K562 (cell line): ENCODE results near the gene KIAA1958.

Source experiments
- EP300 ChIP-seq: IDR thresholded peaks from 2 replicates; pipeline ENCODE4 v1.6.1; 2012; ENCODE audit warnings: low read length, improper control_type of control experiment
- ETV6 ChIP-seq, 3 experiments: fragments of 150-350 bp in 1 of 3; sonication (generic) in 1 of 3; formaldehyde crosslinking in 1 of 3; IDR thresholded peaks; 2 replicates each; pipeline versions ENCODE4 v1.6.1 to v1.8.0; 2014 to 2022; ENCODE audit warnings: borderline replicate concordance in 2 of 3, low read depth in 2 of 3, antibody characterized with exemption in 1 of 3, low read length in 1 of 3, mild to moderate bottlenecking in 1 of 3, missing genetic modification reagents in 1 of 3
- EZH2 ChIP-seq: IDR thresholded peaks from 2 replicates; pipeline ENCODE4 v1.6.1; 2012; ENCODE audit warnings: low read depth, mild to moderate bottlenecking, inconsistent platforms, low read length, borderline replicate concordance
- MAZ ChIP-seq, 2 experiments: fragments of 450-650 bp in 1 of 2; sonication (generic) in 1 of 2; formaldehyde crosslinking; IDR thresholded peaks in 1 of 2; conservative IDR thresholded peaks in 1 of 2; 2 replicates each; pipeline versions ENCODE4 v1.4.0 to v1.5.0; 2020; ENCODE audit warnings: mild to moderate bottlenecking in 1 of 2, missing genetic modification reagents in 1 of 2
- POLR2AphosphoS5 ChIP-seq: IDR thresholded peaks from 2 replicates; pipeline ENCODE4 v1.6.1; 2011; ENCODE audit warnings: mild to moderate bottlenecking, low read depth, low read length, moderate library complexity; ENCODE audit not compliant: control insufficient read depth, insufficient read depth
- RFX5 ChIP-seq: IDR thresholded peaks from 2 replicates; pipeline ENCODE4 v1.6.1; 2011; ENCODE audit warnings: low read depth, mild to moderate bottlenecking, improper control_type of control experiment, low read length

DNA sequence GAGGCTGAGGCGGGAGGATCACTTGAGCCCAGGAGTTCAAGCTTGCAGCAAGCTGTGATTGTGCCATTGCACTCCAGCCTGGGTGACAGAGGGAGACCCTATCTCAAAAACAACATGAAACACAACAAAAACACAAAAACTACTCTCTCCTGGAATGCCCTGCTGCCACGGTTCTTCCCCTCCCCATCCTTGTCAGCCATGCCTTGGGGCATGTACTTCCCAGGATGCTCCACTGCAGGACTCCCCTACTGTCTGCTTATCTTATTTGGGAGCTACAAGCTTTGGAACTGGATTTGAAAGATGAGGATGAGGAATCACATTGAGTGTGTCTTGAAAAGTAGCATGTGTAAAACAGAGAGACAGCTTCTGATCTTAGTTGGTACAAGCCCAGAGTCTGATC, 40.1 kb upstream of the KIAA1958 start:
- no peak for TF ChIP-seq RFX5
- no peak for TF ChIP-seq EP300
- TF ChIP-seq POLR2AphosphoS5: no peak
- no peak for TF ChIP-seq EZH2
- TF ChIP-seq MAZ (CRISPR knock-in tag; conservative IDR thresholded peaks at IDR 0.05 in 1 of 2, IDR thresholded peaks at IDR 0.05 in 1 of 2): no peak
- TF ChIP-seq ETV6 (IDR thresholded peaks at IDR 0.05; ENCODE audit: borderline replicate concordance in 1 of 2, low read depth in 2 of 2, low read length in 1 of 2): no peak
- no peak for TF ChIP-seq ETV6 (CRISPR knock-in tag; IDR thresholded peaks at IDR 0.05; ENCODE audit: borderline replicate concordance)
